Retinal pigment epithelial cell (primary cell): ENCODE measurements around the gene FILIP1.

Source experiments
- DNase-seq: peaks from one replicate; pipeline ENCODE4 v3.0.0-alpha.2; 2010; ENCODE audit warnings: low read depth
- H3K4me3 ChIP-seq: 2 replicates; pipeline ENCODE4 v1.5.1; 2011; ENCODE audit warnings: mild to moderate bottlenecking, low read length, control low read depth, moderate library complexity
- TF ChIP-seq, protein P1 (sequence below): conservative IDR thresholded peaks from 2 replicates; pipeline ENCODE4 v1.5.1; 2011; ENCODE audit warnings: low read depth, low read length, control low read depth, inconsistent platforms

Gene FILIP1

DNA sequence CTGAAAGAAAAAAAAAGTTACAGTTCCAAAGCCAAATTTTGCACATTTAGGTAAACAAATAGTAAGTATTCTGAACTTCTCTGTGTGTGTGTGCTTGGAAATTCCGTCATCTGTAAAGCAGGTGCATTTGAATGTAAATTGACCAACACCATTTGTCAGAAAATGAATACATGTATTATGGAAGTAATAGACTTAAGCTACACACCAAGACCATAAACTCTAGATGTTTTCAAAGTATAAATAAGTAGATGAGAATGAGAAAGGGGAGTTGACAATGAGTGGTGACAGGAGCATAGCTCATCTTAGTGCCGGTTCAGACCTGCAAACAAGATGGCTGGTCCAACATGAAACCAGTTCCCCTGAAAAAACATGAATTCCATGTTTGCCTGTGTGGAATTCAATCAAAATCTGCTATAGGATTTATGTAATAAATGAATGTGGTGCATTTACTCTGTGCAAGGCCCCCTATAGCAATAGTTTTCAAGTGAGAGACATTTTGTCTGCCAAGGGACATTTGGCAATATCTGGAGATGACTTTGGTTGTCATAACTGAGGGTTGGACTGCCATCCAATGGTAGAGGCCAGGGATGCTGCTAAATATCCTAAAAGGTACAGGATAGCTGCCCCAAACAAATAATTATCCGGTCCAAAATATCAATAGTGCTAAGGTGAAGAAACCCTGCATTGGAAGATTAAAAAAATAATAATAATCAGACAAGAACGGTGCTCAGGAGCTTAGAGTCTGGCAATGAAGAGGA lies 11.0 kb upstream of the FILIP1 start:
- H3K4me3 ChIP-seq: no peak overlapping the region
- TF ChIP-seq, protein P1, sequence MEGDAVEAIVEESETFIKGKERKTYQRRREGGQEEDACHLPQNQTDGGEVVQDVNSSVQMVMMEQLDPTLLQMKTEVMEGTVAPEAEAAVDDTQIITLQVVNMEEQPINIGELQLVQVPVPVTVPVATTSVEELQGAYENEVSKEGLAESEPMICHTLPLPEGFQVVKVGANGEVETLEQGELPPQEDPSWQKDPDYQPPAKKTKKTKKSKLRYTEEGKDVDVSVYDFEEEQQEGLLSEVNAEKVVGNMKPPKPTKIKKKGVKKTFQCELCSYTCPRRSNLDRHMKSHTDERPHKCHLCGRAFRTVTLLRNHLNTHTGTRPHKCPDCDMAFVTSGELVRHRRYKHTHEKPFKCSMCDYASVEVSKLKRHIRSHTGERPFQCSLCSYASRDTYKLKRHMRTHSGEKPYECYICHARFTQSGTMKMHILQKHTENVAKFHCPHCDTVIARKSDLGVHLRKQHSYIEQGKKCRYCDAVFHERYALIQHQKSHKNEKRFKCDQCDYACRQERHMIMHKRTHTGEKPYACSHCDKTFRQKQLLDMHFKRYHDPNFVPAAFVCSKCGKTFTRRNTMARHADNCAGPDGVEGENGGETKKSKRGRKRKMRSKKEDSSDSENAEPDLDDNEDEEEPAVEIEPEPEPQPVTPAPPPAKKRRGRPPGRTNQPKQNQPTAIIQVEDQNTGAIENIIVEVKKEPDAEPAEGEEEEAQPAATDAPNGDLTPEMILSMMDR: peak; percentile 19
- no peak for DNase-seq

DNA sequence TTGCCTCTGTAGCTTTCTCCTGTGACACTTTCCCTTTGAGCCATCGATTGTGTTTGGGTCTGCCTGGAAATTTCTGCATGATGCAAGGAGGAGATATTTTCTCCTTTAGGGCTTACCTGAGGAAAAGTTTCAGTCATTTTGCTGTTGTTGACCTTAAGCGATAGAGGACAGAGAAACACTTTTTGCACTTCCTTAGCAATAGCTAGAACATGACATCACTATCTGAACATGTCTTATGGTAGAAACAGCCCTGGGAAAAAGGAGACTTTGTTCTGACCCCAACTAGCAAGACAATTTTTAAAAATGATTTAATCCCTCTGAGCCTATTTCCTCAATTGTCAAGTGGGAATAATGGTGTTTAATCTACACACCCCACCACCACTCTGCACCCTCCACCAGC lies 9.7 kb upstream of the FILIP1 start:
- H3K4me3 ChIP-seq: no peak overlapping the region
- TF ChIP-seq, protein P1: no peak
- no peak for DNase-seq

DNA sequence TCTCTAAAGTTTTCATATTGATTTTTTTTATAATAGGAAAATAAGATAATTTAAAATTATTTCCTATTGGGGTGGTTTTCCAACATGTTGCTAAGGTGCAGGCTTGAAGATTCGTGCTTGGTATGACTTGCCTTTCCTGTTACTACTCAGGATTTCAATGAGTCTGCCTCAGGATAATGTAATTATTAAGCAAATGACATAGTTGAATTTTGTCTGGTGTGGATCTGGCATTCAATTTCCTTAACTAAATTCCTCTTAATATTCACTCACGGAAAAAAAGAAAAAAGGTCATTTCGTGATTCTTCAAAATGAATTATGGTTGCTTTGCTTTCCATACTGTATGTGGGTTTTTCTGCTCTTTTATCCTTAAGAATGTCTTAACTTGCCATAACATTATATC lies 9.3 kb upstream of the FILIP1 start:
- no peak for DNase-seq
- TF ChIP-seq, protein P1: no peak
- H3K4me3 ChIP-seq: no peak overlapping the region

DNA sequence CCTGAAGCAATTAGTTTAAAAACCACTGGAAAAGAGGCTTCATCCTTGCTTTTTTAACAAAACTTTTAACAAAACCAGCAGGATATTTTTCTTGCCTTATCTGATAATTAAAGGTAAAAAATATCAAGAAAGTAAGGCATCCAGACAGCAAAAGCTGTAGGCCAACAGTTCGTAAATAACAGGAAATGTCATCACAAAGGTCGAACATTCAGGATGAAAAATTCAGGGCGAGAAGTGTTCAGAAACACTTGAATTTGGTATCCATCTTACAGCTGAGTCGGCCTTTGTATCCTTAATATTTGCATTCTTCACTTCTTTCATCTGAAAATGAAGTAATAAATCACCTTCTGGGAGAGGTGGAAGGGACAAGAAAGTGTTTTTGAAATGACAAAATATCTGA lies 8.2 kb upstream of the FILIP1 start:
- DNase-seq: no peak

DNA sequence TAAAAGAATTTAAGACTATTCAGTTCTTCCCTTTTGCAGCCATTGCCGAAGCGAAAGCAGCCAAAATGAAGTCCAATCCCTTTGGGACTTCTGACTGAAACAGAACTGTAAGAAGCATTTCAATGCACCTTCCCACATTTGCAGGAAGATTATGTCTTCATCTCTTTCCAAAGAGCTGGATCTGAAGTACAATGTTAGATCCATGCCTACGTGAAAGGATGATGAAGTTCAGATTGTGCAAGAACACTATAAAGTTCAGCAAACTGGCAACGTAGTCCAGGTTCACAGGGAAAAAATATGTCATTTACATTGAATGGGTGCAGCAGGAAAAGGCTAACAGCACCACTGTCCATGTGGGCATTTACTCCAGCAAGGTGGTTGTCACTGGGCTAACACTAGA lies 6.0 kb upstream of the FILIP1 start:
- no peak overlapping the region for H3K4me3 ChIP-seq
- TF ChIP-seq, protein P1: no peak

More for the DNA sequence above, 8.2 kb upstream of the FILIP1 start:
- TF ChIP-seq, protein P1: no peak
- no peak overlapping the region for H3K4me3 ChIP-seq

DNA sequence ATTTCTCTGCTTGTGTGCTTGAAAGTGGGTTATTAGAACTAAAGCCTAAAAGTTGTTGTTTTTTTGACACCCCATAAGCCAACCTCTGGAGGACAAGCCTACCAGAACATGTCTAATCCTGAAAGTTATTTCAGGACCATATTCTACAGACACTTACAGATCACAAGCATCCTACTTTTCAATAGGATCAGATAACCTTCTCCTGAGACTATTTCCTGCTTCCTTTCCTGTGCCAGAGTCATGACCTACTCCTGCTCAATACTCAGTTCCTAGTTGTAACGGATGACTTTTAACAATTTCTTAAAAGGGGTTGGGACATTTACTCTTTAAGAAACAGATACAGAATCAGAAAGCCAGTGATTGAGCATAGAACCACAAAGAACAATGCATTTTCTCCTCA lies 5.3 kb upstream of the FILIP1 start:
- no peak overlapping the region for H3K4me3 ChIP-seq
- DNase-seq: no peak
- TF ChIP-seq, protein P1: no peak

More for the DNA sequence above, 6.0 kb upstream of the FILIP1 start:
- no peak for DNase-seq

DNA sequence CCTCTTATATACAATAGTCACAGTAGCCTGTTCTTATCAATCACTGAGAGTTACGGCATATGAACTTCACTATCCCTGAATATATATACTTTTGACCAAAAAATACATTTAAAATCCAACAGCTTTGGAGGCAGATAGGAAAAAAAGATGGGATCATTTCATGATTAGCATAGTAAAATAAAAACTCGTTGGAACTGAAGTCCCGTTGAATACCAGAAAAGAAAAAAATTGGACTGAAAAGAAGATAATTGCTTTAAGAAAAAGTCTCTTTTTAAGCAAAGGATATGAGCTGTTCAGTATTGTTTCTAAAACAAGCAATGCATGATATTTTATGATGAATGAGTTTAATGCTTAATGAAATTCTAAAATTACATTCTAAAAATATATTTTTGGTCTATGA lies 4.4 kb upstream of the FILIP1 start:
- TF ChIP-seq, protein P1: no peak
- no peak for DNase-seq
- no peak overlapping the region for H3K4me3 ChIP-seq
